Fibroblast of the conjunctiva (primary cell): ENCODE data around the gene COPS8.

Source experiments
- DNase-seq: peaks from one replicate; pipeline ENCODE4 v3.0.0-alpha.2; 2010; ENCODE audit warnings: low read depth

The COPS8 gene

DNA sequence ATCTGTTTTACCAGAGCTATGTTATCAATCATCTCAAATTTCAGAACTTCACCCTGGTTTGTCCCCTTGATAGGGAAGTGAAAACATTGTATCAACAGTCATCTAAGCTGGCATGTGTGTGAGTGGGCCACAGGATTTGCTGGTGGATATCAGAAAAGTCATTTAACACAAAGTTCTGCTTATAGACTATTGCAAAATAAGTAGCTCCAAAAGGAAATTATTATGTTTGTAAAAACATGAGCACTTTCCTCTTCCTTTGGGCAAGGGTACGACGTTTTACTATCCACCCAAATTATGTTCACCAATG lies 20.7 kb upstream of the COPS8 start:
- DNase-seq: no peak

DNA sequence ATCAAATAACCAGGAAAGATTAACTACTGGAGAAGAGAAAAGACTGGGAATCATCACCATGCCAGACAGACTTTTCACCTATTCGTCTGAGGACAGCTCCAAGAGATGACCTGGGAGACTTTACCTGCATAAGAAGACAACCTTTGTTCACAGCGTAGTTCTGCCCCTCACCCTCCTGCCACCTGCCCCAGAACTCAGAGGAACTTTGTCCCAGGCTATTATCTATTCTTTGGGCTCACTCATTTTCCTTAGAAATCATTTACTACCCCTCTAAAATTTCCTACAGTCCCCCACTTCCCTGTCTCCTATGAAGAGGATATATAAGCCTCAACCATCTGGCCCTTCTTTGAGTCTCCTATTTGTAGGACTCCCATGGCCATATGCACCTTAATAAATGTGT lies 19.3 kb upstream of the COPS8 start:
- no peak for DNase-seq

DNA sequence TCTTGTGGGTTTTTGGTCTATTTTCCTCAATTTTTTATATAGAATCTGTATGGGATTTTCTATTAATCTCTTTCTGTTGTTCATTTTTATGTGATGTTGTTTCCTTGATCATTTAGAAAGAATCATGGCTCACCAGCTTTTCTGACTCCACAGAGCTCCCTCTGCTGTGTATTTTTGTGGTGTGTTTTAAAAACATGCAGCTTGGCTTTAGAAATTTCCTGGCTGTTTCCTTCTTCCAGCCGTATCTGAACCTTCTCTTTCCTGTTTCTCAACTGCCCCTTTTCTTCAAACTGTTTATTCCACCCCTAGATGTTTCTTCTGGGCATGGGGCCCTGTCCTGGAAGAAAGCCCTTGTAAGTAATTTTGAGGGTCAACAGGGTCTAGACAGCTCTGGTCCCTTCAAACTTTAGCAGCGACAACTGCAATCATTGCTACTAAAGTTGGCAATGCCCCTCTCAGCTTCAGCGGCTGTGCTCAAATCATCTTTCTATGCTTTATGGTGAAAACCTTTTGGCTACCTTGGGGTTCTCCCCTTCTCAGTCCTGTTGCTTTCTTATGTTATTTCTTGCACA lies 17.6 kb upstream of the COPS8 start:
- no peak for DNase-seq

DNA sequence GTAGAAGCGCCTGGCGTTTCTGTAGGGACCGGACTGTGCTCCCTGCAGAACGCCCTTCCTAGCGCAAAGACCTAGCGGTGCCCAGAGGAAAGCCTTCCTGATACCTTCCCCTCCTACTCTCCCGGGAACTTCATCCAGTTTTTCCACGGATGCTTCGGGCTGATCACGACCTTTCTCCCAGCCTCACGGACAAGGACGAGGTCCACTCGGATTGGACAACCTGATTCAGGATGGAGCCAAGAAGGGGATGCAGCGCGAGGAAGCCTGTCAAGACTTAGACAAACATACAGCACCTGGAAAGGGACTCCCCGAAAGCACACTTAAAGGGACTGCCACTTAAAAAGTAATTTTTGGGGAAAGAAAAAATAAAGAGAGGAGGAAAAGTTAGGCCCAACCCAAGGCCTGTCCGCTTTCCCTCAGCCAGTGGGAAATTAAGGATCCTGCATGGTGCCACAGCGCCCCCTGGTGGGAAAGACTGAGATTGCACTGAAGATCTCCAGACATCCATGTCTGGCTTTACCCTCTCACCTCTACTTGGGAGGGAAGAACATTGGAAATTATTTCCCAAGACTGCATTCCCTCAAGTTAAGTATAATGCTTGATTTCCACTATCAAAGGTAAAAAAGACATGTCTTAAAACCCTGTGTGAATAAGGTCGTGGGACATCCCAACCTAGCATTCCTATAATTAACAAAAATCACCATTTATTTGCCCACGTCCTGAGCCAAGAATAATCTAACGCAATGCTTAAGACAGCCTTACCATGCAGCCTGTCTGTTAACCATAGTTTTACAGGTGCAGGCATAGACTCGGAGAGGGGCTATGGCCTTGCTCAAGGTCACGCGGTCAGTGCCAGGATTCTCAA lies 13.4 kb upstream of the COPS8 start:
- DNase-seq: peak; percentile 45

DNA sequence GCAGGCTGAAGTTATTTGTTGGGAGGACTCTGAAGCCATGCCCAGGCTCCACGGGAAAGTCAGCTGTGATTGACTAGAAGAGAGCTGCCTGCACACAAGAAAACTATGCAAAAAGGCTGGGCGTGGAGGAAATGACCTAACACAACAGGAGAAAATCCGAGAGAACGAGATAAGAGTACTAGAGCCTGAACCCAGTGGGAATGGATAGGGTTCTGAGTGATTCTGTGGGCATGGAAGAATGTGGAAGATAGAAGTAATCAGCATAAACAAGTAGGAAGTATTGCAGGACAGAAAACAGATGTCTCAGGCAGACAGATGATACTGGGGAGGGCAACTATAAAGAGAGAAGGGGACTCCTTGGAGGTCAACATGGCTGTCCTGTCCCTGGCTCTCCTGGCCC lies 12.1 kb upstream of the COPS8 start:
- DNase-seq: no peak

DNA sequence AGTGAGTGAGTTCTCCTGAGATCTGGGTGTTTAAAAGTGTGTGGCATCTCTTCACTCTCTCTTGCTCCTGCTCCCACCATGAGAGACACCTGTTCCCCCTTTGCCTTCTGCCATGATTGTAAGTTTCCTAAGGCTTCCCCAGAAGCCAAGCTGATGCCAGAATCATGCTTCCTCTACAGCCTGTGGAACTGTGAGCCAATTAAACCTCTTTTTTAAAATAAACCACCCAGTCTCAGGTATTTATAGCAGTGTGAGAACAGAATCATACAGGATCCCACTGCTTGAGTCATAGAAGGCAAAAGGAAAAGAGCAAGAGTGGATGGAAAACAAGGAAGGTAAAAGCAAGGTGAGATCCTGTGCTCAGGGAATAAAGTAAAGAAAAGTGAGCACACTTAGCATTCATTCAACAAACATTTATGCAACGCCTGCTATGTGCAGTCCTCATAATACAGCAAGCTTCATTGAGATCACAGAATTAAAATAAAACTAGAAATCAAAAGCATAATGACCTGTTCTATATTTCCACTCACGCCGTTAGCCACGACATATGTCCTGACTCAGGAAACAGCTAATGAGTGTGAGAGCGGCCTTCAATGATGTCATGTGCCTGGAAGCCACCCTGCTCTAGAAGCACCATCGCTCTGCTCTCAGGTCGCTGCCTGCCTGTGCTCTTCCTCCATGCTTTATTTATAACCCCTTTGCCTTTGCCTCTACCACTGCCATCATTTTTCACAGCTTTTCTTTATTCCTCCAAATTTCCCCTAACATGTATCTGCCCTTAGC lies 11.3 kb upstream of the COPS8 start:
- DNase-seq: no peak

DNA sequence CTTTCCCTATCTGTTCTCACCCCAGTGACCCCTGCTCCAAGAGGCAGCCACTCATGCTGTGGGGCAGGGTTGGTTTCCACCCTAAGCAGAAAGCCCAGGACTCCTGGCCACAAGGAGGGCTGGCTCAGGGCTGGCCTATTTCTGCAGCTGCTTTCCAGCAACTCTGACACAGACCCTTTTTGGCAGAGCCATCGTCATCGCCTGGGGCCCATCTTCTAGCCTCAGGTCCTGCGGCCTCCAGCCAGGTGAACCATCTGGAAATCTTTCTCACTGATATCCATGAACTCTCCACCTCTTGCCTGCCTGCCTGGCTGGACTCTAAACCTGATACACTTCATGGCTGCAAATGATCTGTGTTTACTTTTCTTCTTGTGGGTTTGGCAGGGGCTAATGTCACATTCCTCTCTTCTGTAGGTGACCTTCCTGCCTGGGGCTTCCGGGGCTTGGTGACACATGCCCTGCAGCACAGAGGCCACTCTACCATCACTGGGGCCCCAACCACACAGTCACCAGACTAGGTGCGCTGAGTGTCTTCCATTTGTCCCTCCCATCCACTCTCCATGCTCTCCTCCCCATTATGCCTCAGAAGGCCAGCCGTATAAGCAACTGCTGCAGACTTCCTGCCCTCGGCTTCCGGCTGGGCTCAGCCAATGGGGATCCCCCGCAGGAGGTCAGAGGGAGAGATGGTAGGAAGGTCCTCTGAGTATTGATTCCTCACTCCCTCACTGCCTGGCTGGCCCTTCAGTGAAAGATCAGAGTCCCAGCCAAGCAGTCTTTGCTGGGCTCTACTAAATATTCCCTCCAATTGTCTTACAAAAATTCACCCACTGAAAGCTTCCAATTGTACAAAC lies 9.7 kb upstream of the COPS8 start:
- DNase-seq: no peak

DNA sequence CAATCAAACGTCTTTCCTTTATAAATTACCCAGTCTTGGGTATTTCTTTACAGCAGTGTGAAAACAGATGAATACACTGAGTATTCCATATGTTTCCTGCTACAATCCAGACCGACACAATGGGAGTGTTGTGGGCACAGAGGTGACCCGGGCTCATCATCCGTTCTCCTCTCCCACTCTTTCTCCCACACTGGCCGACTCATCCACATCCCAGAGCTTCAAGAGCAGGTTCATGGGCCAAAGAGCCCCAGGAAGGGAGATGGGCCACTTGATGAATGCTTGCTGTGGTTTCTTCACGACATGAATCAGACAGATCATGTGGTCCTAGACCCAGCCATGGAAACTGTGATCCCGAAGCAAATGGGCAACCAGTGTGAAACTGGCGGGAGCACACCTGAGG lies 4.1 kb upstream of the COPS8 start:
- DNase-seq: no peak

DNA sequence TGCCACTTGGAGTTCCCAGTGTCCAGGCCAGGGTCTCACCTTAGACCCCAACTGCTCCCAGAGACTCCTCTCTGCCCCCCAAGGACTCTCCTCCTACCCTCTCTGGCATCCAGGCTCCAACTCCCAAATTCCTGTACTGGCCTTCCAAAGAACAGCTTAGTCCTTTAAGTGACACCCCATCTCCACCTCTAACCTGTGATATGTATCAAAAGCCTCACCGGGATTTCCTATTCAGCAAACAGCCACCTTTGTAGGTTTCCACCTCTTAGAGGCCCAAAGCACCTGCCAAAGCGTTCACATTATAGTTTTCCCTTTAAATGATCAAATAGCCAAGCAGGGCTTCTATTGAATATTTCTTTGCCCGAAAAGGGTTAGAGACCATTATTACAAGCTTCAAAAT lies 2.7 kb upstream of the COPS8 start:
- no peak for DNase-seq

DNA sequence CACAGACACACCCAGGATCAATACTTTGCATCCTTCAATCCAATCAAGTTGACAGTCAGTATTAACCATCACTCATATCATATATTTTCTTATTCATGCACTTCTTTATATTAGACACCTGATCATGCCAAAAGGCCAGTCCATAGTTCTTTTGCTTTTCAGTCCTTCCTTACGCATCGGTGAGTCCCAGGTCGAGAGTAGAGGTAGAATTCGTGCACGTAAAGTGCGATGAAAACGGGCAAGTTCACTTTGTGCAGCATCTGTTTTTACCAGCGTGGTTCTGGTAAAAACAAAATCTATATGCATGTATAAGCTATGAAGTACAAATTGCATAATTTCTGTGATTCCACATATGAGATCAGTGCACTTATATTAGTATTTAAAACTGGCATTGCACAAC lies 1.2 kb upstream of the COPS8 start:
- no peak for DNase-seq

DNA sequence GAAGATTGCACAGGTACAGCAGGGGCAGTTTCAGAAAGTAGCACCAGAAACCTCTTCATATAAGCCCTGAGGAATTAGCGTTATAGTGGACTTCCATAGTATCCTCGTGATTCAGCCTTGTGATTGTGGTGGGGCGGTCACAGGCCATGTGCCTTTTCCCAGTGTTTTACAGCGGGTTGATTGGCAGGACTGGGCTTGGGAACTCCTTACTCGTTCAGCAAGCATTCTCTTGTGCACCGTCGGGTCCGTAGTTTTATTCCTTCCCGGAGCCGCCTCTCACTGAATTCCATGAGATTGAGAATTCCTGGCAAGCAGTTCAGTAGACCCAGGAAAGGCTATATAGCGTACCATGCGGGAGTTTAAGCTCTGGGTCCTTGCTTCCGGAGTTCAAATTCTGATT lies 5.2 kb downstream of the COPS8 start:
- no peak for DNase-seq

DNA sequence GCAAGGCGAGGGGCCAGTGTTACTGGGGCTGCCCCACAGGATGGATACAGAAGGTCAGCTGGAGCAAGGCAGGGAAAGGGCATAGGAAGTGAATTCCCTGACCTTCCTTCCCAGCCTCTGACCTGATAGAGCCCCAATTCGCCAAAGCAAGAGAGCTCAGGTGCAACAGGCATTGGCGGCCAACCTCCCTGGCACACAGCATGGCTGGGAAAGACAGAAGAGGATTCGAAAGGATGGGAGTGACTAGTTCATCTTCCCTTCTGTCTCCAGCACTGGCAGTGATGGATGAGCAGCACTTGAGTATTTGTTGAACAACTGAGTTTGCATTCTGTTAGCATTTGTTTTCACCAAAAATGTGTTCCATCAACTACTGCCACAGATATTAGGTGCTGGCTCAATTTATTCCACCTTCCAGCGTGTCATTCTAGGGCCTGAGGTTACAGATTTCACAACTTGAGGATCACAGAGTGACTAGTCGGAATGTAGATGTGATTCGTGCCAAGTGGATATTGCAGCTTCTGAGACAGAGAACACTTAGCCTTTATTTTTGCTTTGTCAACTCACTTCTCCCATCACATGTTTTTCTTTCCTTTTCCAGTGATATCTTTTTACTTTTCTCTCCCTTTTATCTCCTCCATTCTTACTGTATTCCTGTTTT lies 6.2 kb downstream of the COPS8 start:
- DNase-seq: peak; percentile 85

DNA sequence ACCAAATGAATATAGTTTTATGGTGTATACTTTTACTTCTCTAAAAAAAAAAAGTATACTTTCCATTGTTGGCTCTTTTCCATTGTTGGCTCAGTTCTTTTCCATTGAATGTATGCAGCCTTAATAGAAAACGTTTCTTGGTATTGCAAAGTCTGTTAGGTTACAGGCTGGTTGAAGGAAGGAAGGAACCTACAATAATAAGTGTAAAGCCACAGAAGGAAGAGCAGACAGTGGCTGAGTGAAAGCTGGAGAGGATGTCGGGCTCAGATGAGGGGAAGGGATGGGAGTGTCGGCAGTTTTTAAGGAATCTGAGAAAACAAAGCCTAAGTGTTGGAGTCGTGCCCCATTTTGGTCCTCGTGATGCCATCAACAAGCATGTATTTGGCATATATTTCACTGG lies 6.8 kb downstream of the COPS8 start:
- no peak for DNase-seq

DNA sequence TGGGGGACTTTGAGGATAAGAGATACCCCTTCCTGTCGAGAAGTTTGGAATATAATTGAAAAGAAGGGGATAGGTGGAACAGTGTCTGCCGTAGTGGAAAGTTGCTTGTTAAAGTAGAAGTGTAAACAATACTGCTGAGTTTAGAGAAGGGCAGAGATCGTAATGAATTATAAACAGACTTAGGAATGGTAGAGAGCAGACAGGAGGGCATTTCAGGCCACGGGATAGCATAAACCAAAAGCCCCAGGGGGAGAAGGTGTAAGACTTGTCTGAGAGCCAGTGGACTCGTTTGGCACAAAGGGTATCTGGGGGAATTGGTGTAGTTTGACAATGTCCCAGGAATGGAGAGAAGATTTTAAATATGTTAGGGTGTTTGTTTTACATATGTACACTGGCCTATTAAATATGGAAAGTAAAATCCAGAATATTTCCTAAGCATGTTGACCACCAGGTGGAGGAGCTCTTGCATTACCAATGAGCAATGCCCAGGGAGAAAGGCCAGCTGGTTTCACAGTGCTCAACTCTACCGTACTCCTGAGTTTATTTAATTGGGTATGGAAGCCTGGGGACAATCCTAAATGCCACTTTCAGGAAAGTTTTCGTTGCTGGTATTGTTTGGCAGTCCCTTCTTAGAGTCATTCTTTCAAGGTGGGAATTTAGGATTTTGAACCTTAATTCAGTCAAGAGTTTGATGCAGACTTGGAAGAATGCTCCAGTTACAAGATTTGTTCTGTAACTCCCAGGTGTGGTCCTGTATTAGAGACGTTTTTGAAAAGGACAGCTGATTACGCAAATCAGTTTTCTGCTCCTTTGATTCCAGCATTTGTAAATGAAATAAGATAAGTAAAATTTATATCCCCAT lies 7.5 kb downstream of the COPS8 start:
- DNase-seq: peak; percentile 83

DNA sequence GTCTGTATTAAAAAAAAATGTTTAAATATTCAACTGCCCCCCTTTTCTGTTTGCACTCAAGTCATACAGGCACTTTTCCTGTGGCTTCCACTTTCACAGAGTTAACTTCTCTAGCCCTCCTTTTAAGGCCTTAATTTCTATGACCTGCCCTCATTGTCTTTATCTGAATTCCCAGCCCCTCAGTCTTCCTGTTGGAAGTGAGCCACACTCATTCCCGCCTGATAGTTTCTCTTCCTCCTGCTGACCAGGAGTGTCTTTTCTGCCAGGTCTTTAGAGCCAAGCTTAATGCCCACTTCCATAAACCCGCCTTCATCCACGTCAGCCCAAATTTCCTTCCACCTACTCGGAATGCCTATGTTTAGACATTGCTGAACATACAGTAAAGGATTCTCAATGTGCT lies 10.5 kb downstream of the COPS8 start:
- no peak for DNase-seq

DNA sequence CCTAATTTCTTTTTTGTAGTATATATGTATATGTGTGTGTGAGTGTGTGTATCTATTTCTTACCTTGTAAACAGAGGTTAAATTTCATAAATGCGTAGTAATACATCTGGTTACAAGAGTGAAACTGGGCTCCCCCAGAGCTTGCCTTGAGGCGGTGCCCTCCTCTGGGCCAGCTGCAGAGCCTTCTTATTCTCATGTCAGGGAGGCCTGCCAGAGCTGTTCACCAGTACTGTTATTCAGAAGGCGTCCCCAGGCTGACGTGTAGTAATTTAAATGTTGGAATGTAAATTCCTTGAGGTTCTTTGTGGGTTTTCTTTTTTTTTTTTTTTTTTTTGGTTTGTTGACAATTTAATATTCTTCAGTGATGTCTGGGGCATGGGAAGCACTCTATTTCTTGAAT lies 11.2 kb downstream of the COPS8 start:
- peak; percentile 85 for DNase-seq

DNA sequence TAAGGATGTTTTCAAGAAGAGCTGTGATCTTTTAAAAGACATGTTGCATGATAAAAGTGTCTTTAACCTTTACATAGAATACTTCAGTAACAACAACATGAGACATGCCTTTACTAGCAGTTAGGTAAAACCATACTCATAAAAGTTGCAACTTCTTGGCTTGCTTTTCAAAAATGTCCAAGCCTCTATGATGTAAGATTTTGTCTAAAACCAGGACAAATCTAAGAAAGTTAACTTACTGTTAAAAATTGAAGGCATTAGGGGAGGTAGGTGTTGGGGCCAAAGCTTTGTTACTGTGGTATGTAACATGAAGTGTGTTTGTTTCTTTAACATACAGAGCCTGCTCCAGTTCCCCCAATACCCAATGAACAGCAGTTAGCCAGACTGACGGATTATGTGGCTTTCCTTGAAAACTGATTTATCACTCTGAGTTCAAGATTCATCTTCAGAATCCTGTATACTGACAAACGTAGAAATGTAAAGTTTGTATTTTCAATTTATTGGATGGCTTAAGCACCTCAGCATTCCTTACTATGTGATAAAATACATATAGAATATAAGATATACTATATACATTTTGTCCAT lies 11.7 kb downstream of the COPS8 start:
- DNase-seq: no peak

DNA sequence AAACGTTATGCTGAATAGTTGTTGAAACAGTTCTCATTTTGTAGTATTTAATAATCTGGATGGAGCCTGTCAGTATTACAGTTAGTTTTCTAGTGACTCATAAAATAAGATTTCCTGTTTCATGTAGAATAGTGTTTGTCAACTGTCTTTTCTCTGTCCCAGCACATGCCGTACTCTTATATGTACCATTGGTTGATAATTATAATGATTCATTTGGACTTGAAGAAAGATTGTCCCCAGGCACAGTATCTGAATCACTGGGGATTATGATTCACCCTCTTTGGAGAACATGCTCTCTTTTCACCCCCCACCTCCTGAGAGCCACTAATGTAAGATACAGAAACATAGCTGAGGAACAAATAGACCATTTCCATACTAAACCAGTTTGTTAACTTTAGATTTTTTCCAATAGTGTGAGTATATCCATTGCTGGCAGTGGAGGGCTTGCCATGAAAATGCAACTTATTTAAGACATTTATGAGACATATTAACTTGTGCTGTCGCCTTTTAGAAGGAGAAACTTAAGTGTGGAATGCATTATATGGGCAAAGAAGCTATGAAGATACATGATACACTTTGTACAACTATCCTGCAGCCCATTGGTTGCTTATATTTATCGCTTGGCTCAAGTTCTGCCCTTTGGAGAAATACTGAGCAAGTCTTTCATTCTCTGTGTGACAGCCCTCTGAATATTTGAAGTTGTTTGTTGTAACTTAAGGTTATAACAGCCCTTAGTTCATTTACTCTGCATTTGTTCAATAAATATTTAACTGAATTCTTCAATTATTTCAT lies 12.4 kb downstream of the COPS8 start:
- peak; percentile 93 for DNase-seq

DNA sequence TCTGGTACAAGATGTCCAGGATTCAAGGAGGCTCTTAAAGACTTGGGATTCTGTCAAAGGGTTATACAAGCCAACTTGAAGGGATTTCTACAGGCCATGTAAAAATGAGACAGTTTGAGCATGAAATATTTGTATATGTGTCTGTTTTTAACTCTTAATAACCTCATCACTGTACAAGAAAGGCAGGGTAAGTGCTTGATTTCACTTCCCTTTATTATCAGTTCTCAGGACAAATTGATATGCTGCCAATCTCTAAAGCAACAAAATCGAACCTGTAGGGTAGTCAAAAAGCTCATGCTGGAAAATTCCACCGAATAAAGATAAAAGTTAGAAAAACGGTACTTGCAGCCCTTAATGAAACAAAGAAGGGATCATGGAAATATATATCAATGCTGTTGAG lies 14.1 kb downstream of the COPS8 start:
- DNase-seq: no peak
